HepG2 (cell line): Measurements from ENCODE around the gene THBS1. TPM values are rescaled to one million over a fixed set of nuclear protein-coding genes. Genes with fewer than 3 reads are reported as not detected.

Experiments
- ELF3 ChIP-seq: IDR thresholded peaks from 2 replicates; pipeline ENCODE4 v1.6.1; 2016; ENCODE audit warnings: missing genetic modification reagents, missing compliant biosample characterization
- GATAD1 ChIP-seq: IDR thresholded peaks from 2 replicates; pipeline ENCODE4 v1.6.1; 2016; ENCODE audit warnings: missing genetic modification reagents, missing compliant biosample characterization
- GPBP1L1 ChIP-seq: sonication (generic); formaldehyde crosslinking; IDR thresholded peaks from 2 replicates; pipeline ENCODE4 v1.5.0; 2020; ENCODE audit warnings: mild to moderate bottlenecking, missing genetic modification reagents
- IRX3 ChIP-seq: sonication (generic); formaldehyde crosslinking; IDR thresholded peaks from 2 replicates; pipeline ENCODE4 v1.8.1; 2023; ENCODE audit warnings: mild to moderate bottlenecking, low read depth, missing genetic modification reagents, borderline replicate concordance
- KDM3A ChIP-seq: IDR thresholded peaks from 2 replicates; pipeline ENCODE4 v1.6.1; 2018; ENCODE audit warnings: low read depth, missing compliant biosample characterization
- MLXIP ChIP-seq: sonication (generic); formaldehyde crosslinking; IDR thresholded peaks from 2 replicates; pipeline ENCODE4 v1.9.0; 2021; ENCODE audit warnings: missing genetic modification reagents, borderline replicate concordance
- NAIF1 ChIP-seq: sonication (generic); formaldehyde crosslinking; IDR thresholded peaks from 2 replicates; pipeline ENCODE4 v1.5.0; 2020; ENCODE audit warnings: mild to moderate bottlenecking, missing genetic modification reagents, borderline replicate concordance
- NFATC3 ChIP-seq: sonication (generic); formaldehyde crosslinking; IDR thresholded peaks from 2 replicates; pipeline ENCODE4 v1.5.1; 2020; ENCODE audit warnings: mild to moderate bottlenecking, missing genetic modification reagents
- PAWR ChIP-seq: sonication (generic); formaldehyde crosslinking; IDR thresholded peaks from 2 replicates; pipeline ENCODE4 v1.4.0; 2020; ENCODE audit warnings: missing genetic modification reagents, mild to moderate bottlenecking, borderline replicate concordance
- RAD51 ChIP-seq: fragments of 450-650 bp; IDR thresholded peaks from 2 replicates; pipeline ENCODE4 v1.6.1; 2016; ENCODE audit warnings: borderline replicate concordance
- TBX2 ChIP-seq: sonication (generic); formaldehyde crosslinking; IDR thresholded peaks from 2 replicates; pipeline ENCODE4 v1.5.0; 2020; ENCODE audit warnings: missing genetic modification reagents, mild to moderate bottlenecking, borderline replicate concordance
- ZBTB39 ChIP-seq: sonication (generic); formaldehyde crosslinking; IDR thresholded peaks from 2 replicates; pipeline ENCODE4 v1.5.0; 2020; ENCODE audit warnings: missing genetic modification reagents
- ZFP91 ChIP-seq: sonication (generic); formaldehyde crosslinking; IDR thresholded peaks from 2 replicates; pipeline ENCODE4 v1.9.0; 2022; ENCODE audit warnings: missing genetic modification reagents, mild to moderate bottlenecking, borderline replicate concordance
- ZNF124 ChIP-seq: sonication (generic); formaldehyde crosslinking; IDR thresholded peaks from 2 replicates; pipeline ENCODE4 v1.4.0; 2020; ENCODE audit warnings: missing genetic modification reagents
- ZNF230 ChIP-seq: sonication (generic); formaldehyde crosslinking; IDR thresholded peaks from 2 replicates; pipeline ENCODE4 v1.4.0; 2020; ENCODE audit warnings: mild to moderate bottlenecking, missing genetic modification reagents
- ZNF280B ChIP-seq: sonication (generic); formaldehyde crosslinking; IDR thresholded peaks from 2 replicates; pipeline ENCODE4 v1.5.0; 2020; ENCODE audit warnings: missing genetic modification reagents, mild to moderate bottlenecking, borderline replicate concordance
- ZNF335 ChIP-seq: sonication (generic); formaldehyde crosslinking; IDR thresholded peaks from 2 replicates; pipeline ENCODE4 v1.4.0; 2020; ENCODE audit warnings: missing genetic modification reagents
- ZNF343 ChIP-seq: sonication (generic); formaldehyde crosslinking; IDR thresholded peaks from 2 replicates; pipeline ENCODE4 v1.4.0; 2020; ENCODE audit warnings: mild to moderate bottlenecking, missing genetic modification reagents
- ZNF598 ChIP-seq: sonication (generic); formaldehyde crosslinking; IDR thresholded peaks from 2 replicates; pipeline ENCODE4 v1.5.1; 2020; ENCODE audit warnings: mild to moderate bottlenecking, missing genetic modification reagents, borderline replicate concordance
- ZNF841 ChIP-seq: sonication (generic); formaldehyde crosslinking; IDR thresholded peaks from 2 replicates; pipeline ENCODE4 v1.8.1; 2023; ENCODE audit warnings: missing genetic modification reagents, borderline replicate concordance
- ZZZ3 ChIP-seq: sonication (generic); formaldehyde crosslinking; IDR thresholded peaks from 2 replicates; pipeline ENCODE4 v1.4.0; 2020; ENCODE audit warnings: missing genetic modification reagents, mild to moderate bottlenecking, borderline replicate concordance
- polyA plus RNA-seq, 8 experiments: library from polyadenylated mRNA; depleted of rRNA in 3 of 8; stranded (reverse) in 7 of 8; unstranded in 1 of 8; fragments of >200 nt; fragmentation: Illumina TruSeq in 4 of 8; extraction: Trizol in 4 of 8; gene quantifications; 2 replicates each; pipeline versions ENCODE4 v1.2.1 to v1.2.3, GENCODE V29; 2011 to 2016; ENCODE audit warnings: low read depth in 4 of 8, missing spikeins in 1 of 8, mixed read lengths in 1 of 8; ENCODE audit not compliant: insufficient read depth in 1 of 8
- total RNA-seq, 5 experiments: library from RNA; depleted of rRNA; stranded (reverse); fragments of >200 nt; fragmentation: Illumina TruSeq; extraction: Trizol; gene quantifications; 2 replicates each; pipeline ENCODE4 v1.2.3, GENCODE V29; 2016; ENCODE audit warnings: low read depth in 1 of 5

The THBS1 gene
- total and polyA plus RNA-seq, 2 of the 13 experiments (the other 11 are each of a cell fraction or from before 2014, with no cell fraction given): 54.7 to 67.1 TPM

GRCh38 chr15:39624806-39625205, 43.9 kb downstream of the THBS1 start (continued):
- TF ChIP-seq ZBTB39 (CRISPR knock-in tag) (no peak), NFATC3 (CRISPR knock-in tag) (no peak), NAIF1 (CRISPR knock-in tag) (no peak), IRX3 (no peak), PAWR (no peak), ZNF280B (CRISPR knock-in tag) (no peak), ZNF124 (CRISPR knock-in tag) (no peak), KDM3A (CRISPR knock-in tag) (no peak), ZZZ3 (no peak), ZNF343 (CRISPR knock-in tag) (no peak), ZNF598 (CRISPR knock-in tag) (no peak), ZFP91 (CRISPR knock-in tag) (no peak), ELF3 (CRISPR knock-in tag) (peak; percentile 93), RAD51 (no peak), GPBP1L1 (no peak), ZNF841 (CRISPR knock-in tag) (no peak), TBX2 (0 out of 2 replicates have a peak, but pooled peaks have one; percentile 68), GATAD1 (no peak), ZNF335 (CRISPR knock-in tag) (peak; percentile 55; the same call in 1 of the 2 replicates), ZNF230 (CRISPR knock-in tag) (no peak), MLXIP (no peak)
